ENCODE results near the gene RIIAD1.
"Not testable (repeated sequence)": the region's sequence is repeated elsewhere in the genome, so short reads cannot be mapped to it uniquely, and the experiment has no call there.

The RIIAD1 gene

GRCh38 chr1:151720974-151721787 lies at the start of gene RIIAD1:
Gene RIIAD1, plus strand, starts transcription at chr1:151721522. Its CDS starts 15 bp downstream, at chr1:151721537.
- peak; percentile 83 for ATAC-seq
- peak; percentile 37 for DNase-seq

GRCh38 chr1:151673407-151673806 lies 47.9 kb upstream of the RIIAD1 start:
- DNase-seq (no peak), ATAC-seq (no peak)

GRCh38 chr1:151680391-151680790 lies 40.9 kb upstream of the RIIAD1 start:
- no peak for ATAC-seq

GRCh38 chr1:151680826-151681225 lies 40.5 kb upstream of the RIIAD1 start:
- DNase-seq: no peak
- ATAC-seq: no peak

More at GRCh38 chr1:151680391-151680790, 40.9 kb upstream of the RIIAD1 start:
- DNase-seq: no peak

GRCh38 chr1:151681923-151682322 lies 39.4 kb upstream of the RIIAD1 start:
- ATAC-seq (no peak), DNase-seq (no peak)

- not testable (repeated sequence) for DNase-seq, ATAC-seq
These were observed 38.4 kb upstream of the RIIAD1 start for GRCh38 chr1:151682901-151683300.

- DNase-seq: no peak
- ATAC-seq: no peak
These were observed 37.2 kb upstream of the RIIAD1 start for GRCh38 chr1:151684128-151684527.

- DNase-seq (no peak), ATAC-seq (no peak)
These were observed 34.8 kb upstream of the RIIAD1 start for GRCh38 chr1:151686561-151686960.

GRCh38 chr1:151689494-151689893 lies 31.8 kb upstream of the RIIAD1 start:
- no peak for ATAC-seq
- no peak for DNase-seq

- ATAC-seq: no peak
These were observed 29.1 kb upstream of the RIIAD1 start for GRCh38 chr1:151692226-151692625.

GRCh38 chr1:151693057-151693651 lies 28.2 kb upstream of the RIIAD1 start:
- no peak for DNase-seq
- ATAC-seq: no peak

More at GRCh38 chr1:151692226-151692625, 29.1 kb upstream of the RIIAD1 start:
- no peak for DNase-seq

- no peak for ATAC-seq
These were observed 19.8 kb upstream of the RIIAD1 start for GRCh38 chr1:151701515-151701914.

GRCh38 chr1:151702936-151703335 lies 18.4 kb upstream of the RIIAD1 start:
- ATAC-seq: no peak
- DNase-seq: no peak

More at GRCh38 chr1:151701515-151701914, 19.8 kb upstream of the RIIAD1 start:
- DNase-seq: no peak

GRCh38 chr1:151703813-151704212 lies 17.5 kb upstream of the RIIAD1 start:
- DNase-seq (no peak), ATAC-seq (no peak)

GRCh38 chr1:151704246-151704645 lies 17.1 kb upstream of the RIIAD1 start:
- no peak for ATAC-seq

GRCh38 chr1:151705146-151705545 lies 16.2 kb upstream of the RIIAD1 start:
- DNase-seq (no peak), ATAC-seq (no peak)

More at GRCh38 chr1:151704246-151704645, 17.1 kb upstream of the RIIAD1 start:
- DNase-seq: no peak

GRCh38 chr1:151705753-151706463 lies 15.4 kb upstream of the RIIAD1 start:
- no peak for DNase-seq
- no peak for ATAC-seq

- no peak for DNase-seq
These were observed 14.6 kb upstream of the RIIAD1 start for GRCh38 chr1:151706464-151707415.

GRCh38 chr1:151707541-151708065 lies 13.7 kb upstream of the RIIAD1 start:
- no peak for ATAC-seq
- no peak for DNase-seq

More at GRCh38 chr1:151706464-151707415, 14.6 kb upstream of the RIIAD1 start:
- no peak for ATAC-seq

- no peak for DNase-seq
- ATAC-seq: no peak
These were observed 12.4 kb upstream of the RIIAD1 start for GRCh38 chr1:151708891-151709290.

GRCh38 chr1:151710187-151710840 lies 11.0 kb upstream of the RIIAD1 start:
- ATAC-seq: no peak
- peak; percentile 45 for DNase-seq
